ENCODE results near the gene DPM3. TPM values are rescaled to one million over a fixed set of nuclear protein-coding genes. Genes with fewer than 3 reads are reported as not detected.

DPM3 gene
- total and polyA plus RNA-seq, 2 donors (not counting 1 experiment from before 2014, with no cell fraction given) = 39.9 to 97.3 TPM

- peaks cover 21% of the 10 kb centered on the region for H3K27me3 Mint-ChIP-seq
- WGBS (ENCODE audit: insufficient coverage) = 100% methylated on average over 2 of the region's 5 CpGs
Measured at GRCh38 chr1:155113450-155113980, 26.8 kb downstream of the DPM3 start.

DNA sequence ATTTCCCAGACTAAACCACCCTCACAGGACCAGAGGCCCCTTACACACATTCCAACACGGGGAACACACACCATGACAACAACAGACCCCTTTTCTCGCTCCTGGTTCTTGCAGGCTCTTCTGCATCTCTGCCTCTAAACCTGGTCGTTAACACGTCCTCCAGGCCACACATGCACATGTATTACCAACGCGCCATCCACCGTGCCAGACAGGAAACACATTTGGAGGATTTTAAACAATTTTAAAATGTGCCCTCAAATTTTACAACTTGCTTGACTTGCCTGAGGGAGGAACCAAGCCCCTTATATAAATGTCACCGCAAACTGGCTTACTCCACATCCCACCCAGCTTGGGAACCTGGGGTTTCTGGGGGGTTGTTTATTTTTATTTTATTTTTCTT lies 29.5 kb downstream of the DPM3 start:
- H3K4me2 ChIP-seq (replicated peaks; ENCODE audit: low read depth, low read length, poor library complexity, severe bottlenecking) = no peak overlapping the region
- intact Hi-C loops (cut with micrococcal nuclease) = no loop called here
- ChIA-PET CTCF (no interaction called here), POLR2A (no interaction called here)
- H3K9ac ChIP-seq (ENCODE audit: low read length) = no peak overlapping the region
- peaks cover 7% of the 10 kb centered on the region for H3K27me3 Mint-ChIP-seq
- ATAC-seq (ENCODE audit: low read depth) (no peak), DNase-seq (no peak)
- H3K36me3 ChIP-seq (replicated peaks in 1 of 2; ENCODE audit: control extremely low read depth in 1 of 2, control insufficient read depth in 1 of 2, extremely low read depth in 1 of 2, insufficient read depth in 2 of 2, low read length in 1 of 2) = no peaks in the 10 kb centered on the region
- no peaks in the 10 kb centered on the region for H3K9me3 Mint-ChIP-seq (ENCODE audit: insufficient read depth)
- no peak overlapping the region for H3K27ac ChIP-seq (ENCODE audit: low read length in 2 of 2)
- H3K9me3 ChIP-seq (ENCODE audit: control extremely low read depth in 1 of 3, control insufficient read depth in 2 of 3, insufficient read depth in 1 of 3, low read length in 2 of 3) = no peaks in the 10 kb centered on the region
- H3K79me2 ChIP-seq (ENCODE audit: control insufficient read depth, insufficient read depth, low read length) = no peaks in the 10 kb centered on the region
- H3K4me3 Mint-ChIP-seq = no peak overlapping the region
- no peak overlapping the region for H3K27ac Mint-ChIP-seq
- H3K4me1 ChIP-seq (ENCODE audit: control insufficient read depth in 2 of 2, insufficient read depth in 2 of 2, low read length in 2 of 2) = no peaks in the 10 kb centered on the region
- TF ChIP-seq EZH2 (IDR thresholded peaks at IDR 0.05; ENCODE audit: borderline replicate concordance, insufficient read depth, low read depth, low read length, poor library complexity, severe bottlenecking) = no peak
- TF ChIP-seq CTCF (IDR thresholded peaks at IDR 0.05) = no peak
- H3K4me1 Mint-ChIP-seq = no peaks in the 10 kb centered on the region
- no peak overlapping the region for H3K4me3 ChIP-seq (ENCODE audit: control extremely low read depth in 1 of 5, extremely low read depth in 1 of 5, insufficient read depth in 1 of 5, low read depth in 2 of 5, low read length in 4 of 5)
- no peaks in the 10 kb centered on the region for H4K20me1 ChIP-seq (ENCODE audit: control insufficient read depth, insufficient read depth, low read length, poor library complexity, severe bottlenecking)
- H3K27me3 ChIP-seq (replicated peaks in 1 of 4; ENCODE audit: control extremely low read depth in 1 of 4, control insufficient read depth in 3 of 4, insufficient read depth in 4 of 4, low read length in 3 of 4) = peaks cover 0 to 3% (median 0%) of the 10 kb centered on the region in 4 experiments
- 17% methylated on average over 6 of the region's 8 CpGs for WGBS (ENCODE audit: insufficient coverage)
- H2AFZ ChIP-seq (ENCODE audit: insufficient read depth, low read depth, low read length, poor library complexity, severe bottlenecking) = no peak overlapping the region

More at GRCh38 chr1:155113450-155113980, 26.8 kb downstream of the DPM3 start:
- Mint-ChIP-seq H3K9me3 (ENCODE audit: insufficient read depth) (no peaks in the 10 kb centered on the region), H3K27ac (no peak overlapping the region), H3K4me3 (no peak overlapping the region), H3K4me1 (no peaks in the 10 kb centered on the region)
- POLR2A ChIA-PET = no interaction called here
- H3K27ac ChIP-seq (ENCODE audit: low read length in 2 of 2) = no peak overlapping the region
- no peak overlapping the region for H3K4me3 ChIP-seq (ENCODE audit: control extremely low read depth in 1 of 5, extremely low read depth in 1 of 5, insufficient read depth in 1 of 5, low read depth in 2 of 5, low read length in 4 of 5)
- H4K20me1 ChIP-seq (ENCODE audit: control insufficient read depth, insufficient read depth, low read length, poor library complexity, severe bottlenecking) = no peaks in the 10 kb centered on the region
- no peaks in the 10 kb centered on the region for H3K4me1 ChIP-seq (ENCODE audit: control insufficient read depth in 2 of 2, insufficient read depth in 2 of 2, low read length in 2 of 2)
- ATAC-seq (ENCODE audit: low read depth) (no peak), DNase-seq (no peak)
- intact Hi-C loops (cut with micrococcal nuclease) = no loop called here
- no peaks in the 10 kb centered on the region for H3K9me3 ChIP-seq (ENCODE audit: control extremely low read depth in 1 of 3, control insufficient read depth in 2 of 3, insufficient read depth in 1 of 3, low read length in 2 of 3)
- H3K27me3 ChIP-seq (replicated peaks in 1 of 4; ENCODE audit: control extremely low read depth in 1 of 4, control insufficient read depth in 3 of 4, insufficient read depth in 4 of 4, low read length in 3 of 4) = peaks cover 0 to 7% (median 3%) of the 10 kb centered on the region in 4 experiments
- TF ChIP-seq CTCF (IDR thresholded peaks at IDR 0.05) (no peak), EZH2 (IDR thresholded peaks at IDR 0.05; ENCODE audit: borderline replicate concordance, insufficient read depth, low read depth, low read length, poor library complexity, severe bottlenecking) (no peak)
- no peak overlapping the region for H3K4me2 ChIP-seq (replicated peaks; ENCODE audit: low read depth, low read length, poor library complexity, severe bottlenecking)
- H2AFZ ChIP-seq (ENCODE audit: insufficient read depth, low read depth, low read length, poor library complexity, severe bottlenecking) = no peak overlapping the region
- no peaks in the 10 kb centered on the region for H3K79me2 ChIP-seq (ENCODE audit: control insufficient read depth, insufficient read depth, low read length)
- CTCF ChIA-PET = no interaction called here
- no peak overlapping the region for H3K9ac ChIP-seq (ENCODE audit: low read length)
- no peaks in the 10 kb centered on the region for H3K36me3 ChIP-seq (replicated peaks in 1 of 2; ENCODE audit: control extremely low read depth in 1 of 2, control insufficient read depth in 1 of 2, extremely low read depth in 1 of 2, insufficient read depth in 2 of 2, low read length in 1 of 2)

Data from B cell (primary cell).